ENCODE measurements around the gene ACAP2.

The ACAP2 gene

DNA sequence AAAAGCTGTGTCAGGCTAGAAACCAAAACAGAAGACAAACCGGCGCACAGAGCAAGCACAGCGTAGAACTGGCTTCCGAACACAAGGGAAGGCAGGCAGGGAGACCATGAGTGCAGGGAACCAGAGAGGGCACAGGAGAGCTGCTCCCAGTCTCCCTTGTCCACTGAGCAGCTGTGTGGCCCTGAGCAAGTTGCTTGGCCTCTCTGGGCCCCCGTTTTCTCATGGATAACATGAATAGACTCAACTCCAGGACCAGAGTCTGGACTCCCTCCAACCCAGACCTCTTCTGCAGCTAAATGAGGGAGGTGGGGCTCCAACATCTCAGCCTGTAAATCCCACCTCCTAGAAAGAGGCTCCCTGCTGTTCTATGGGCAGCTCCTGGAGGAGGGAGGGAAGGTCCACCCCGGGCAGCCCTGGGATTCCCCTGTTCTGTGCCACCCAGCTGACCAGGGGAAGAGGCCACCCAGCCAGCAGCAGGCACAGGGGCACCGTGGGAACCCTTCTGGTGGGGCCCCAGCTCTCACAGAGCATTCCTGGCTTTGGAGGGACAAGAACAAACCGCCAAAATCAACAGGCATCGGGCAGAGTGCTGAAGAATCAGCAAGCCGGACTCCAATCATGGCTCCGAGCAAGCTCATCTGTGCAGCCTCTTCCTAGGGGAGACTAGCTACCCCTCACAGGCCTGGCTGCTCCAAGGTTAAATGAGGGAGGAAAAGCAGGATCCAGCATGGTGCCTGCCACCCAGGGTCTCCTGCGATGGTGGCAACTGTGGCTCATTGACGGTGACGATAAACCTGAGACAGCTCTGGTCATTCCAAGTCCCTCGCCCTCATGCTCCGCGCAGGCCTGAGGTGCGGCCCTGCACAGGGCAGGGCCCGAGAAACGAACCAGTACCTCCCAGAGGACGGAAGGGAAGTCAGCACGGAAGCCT, 187.0 kb downstream of the ACAP2 start:
- in situ Hi-C loops (cut with HindIII; ENCODE audit: low pct_ligation_motif_present, low sequenced_read_pairs), result no loop called here
- H3K4me3 ChIP-seq (ENCODE audit: low read depth, low read length), result no peak overlapping the region
- no peaks in the 10 kb centered on the region for H3K27me3 ChIP-seq (replicated peaks)
- DNase-seq, result no peak
- no peak overlapping the region for H3K27ac ChIP-seq
- no peaks in the 10 kb centered on the region for H3K36me3 ChIP-seq (replicated peaks)
- TF ChIP-seq, protein P1, sequence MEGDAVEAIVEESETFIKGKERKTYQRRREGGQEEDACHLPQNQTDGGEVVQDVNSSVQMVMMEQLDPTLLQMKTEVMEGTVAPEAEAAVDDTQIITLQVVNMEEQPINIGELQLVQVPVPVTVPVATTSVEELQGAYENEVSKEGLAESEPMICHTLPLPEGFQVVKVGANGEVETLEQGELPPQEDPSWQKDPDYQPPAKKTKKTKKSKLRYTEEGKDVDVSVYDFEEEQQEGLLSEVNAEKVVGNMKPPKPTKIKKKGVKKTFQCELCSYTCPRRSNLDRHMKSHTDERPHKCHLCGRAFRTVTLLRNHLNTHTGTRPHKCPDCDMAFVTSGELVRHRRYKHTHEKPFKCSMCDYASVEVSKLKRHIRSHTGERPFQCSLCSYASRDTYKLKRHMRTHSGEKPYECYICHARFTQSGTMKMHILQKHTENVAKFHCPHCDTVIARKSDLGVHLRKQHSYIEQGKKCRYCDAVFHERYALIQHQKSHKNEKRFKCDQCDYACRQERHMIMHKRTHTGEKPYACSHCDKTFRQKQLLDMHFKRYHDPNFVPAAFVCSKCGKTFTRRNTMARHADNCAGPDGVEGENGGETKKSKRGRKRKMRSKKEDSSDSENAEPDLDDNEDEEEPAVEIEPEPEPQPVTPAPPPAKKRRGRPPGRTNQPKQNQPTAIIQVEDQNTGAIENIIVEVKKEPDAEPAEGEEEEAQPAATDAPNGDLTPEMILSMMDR (IDR thresholded peaks at IDR 0.05; ENCODE audit: low read depth, low read length, missing control alignments), result no peak

DNA sequence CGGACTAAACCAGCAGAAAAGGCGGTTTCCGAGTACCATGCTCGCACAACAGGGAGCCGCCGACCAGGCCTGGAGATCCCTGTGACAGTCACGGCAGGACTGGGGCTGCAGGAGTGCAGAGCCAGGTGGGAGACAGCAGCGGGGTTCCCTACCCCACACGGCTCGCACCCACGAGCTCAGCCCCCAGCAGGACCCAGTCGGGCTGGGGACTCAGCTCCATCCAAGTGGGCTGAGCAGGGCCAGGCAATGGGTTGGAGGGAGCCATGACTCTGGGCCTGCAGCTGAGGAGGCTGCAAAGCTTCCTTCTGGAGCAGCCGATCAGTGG, 187.7 kb downstream of the ACAP2 start:
- in situ Hi-C loops (cut with HindIII; ENCODE audit: low pct_ligation_motif_present, low sequenced_read_pairs), result no loop called here
- no peaks in the 10 kb centered on the region for H3K36me3 ChIP-seq (replicated peaks)
- no peak overlapping the region for H3K27ac ChIP-seq

DNA sequence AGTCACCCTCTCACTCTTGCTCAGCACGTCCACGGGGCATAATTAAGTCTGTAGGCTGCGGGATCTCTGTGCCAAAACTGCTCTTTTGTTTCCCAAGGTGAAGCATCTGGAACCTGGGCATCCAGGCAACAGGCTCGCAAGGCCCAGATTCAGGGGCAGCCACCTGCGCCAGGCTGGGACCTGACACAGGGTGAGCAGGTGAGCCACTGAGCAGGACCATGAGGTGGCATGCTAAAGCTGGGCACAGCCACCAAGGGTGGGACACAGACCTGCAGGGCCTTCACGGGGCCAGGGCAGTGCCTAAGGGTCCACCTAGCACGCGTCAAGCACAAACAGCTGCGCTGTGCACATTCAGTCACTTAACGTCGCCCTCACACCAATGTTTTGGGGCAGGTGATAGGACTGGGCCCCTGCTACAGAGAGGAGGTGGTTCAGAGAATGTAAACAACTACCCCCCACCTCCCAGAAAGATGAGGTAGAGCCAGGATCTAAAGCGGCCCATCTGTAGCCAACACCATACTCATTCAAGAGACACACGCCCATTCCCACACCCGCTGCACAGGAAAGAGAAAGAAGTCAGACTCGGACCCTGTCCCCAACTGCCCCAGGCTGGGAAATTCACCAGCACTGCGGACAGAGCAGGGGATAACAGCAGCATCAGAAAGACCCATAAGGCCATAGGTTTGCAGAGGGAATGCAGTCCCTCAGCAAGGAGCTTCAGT, 188.2 kb downstream of the ACAP2 start:
- no peak for DNase-seq
- Histone ChIP-seq H3K36me3 (replicated peaks) (no peaks in the 10 kb centered on the region), H3K27ac (no peak overlapping the region), H3K4me3 (ENCODE audit: low read depth, low read length) (no peak overlapping the region), H3K27me3 (replicated peaks) (no peaks in the 10 kb centered on the region)
- TF ChIP-seq, protein P1 (IDR thresholded peaks at IDR 0.05; ENCODE audit: low read depth, low read length, missing control alignments), result no peak
- in situ Hi-C loops (cut with HindIII; ENCODE audit: low pct_ligation_motif_present, low sequenced_read_pairs), result no loop called here

More for the DNA sequence above, 187.7 kb downstream of the ACAP2 start:
- no peak for DNase-seq
- Histone ChIP-seq H3K27me3 (replicated peaks) (no peaks in the 10 kb centered on the region), H3K4me3 (ENCODE audit: low read depth, low read length) (no peak overlapping the region)
- TF ChIP-seq, protein P1 (IDR thresholded peaks at IDR 0.05; ENCODE audit: low read depth, low read length, missing control alignments), result no peak

DNA sequence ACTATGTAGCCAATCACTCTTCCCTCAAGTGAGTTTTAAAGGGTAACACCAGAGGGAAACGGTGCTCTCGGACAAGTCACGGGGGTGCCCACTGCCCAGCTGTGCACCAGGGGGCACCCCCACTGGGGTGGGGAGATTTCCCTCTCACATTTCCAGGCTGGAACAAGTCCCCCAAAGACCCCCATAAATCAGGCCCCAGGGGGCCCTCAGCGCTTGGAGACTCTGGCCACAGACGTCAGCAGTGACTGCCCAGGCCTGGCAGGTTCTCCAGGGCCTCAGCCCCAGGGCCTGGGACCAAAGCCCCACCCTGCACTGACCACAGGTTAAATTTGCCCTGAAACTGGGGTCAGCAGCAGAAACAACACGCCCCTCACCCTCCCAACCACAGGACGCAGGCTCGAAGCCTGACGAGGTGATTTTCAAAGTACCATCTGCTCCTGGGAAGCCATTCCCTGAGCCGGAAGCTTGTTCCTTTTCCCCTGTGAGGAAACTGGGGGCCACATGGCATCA, 188.8 kb downstream of the ACAP2 start:
- Histone ChIP-seq H3K36me3 (replicated peaks) (no peaks in the 10 kb centered on the region), H3K27ac (no peak overlapping the region), H3K4me3 (ENCODE audit: low read depth, low read length) (no peak overlapping the region), H3K27me3 (replicated peaks) (no peaks in the 10 kb centered on the region)
- TF ChIP-seq, protein P1 (IDR thresholded peaks at IDR 0.05; ENCODE audit: low read depth, low read length, missing control alignments), result no peak
- in situ Hi-C loops (cut with HindIII; ENCODE audit: low pct_ligation_motif_present, low sequenced_read_pairs), result no loop called here
- DNase-seq, result no peak

DNA sequence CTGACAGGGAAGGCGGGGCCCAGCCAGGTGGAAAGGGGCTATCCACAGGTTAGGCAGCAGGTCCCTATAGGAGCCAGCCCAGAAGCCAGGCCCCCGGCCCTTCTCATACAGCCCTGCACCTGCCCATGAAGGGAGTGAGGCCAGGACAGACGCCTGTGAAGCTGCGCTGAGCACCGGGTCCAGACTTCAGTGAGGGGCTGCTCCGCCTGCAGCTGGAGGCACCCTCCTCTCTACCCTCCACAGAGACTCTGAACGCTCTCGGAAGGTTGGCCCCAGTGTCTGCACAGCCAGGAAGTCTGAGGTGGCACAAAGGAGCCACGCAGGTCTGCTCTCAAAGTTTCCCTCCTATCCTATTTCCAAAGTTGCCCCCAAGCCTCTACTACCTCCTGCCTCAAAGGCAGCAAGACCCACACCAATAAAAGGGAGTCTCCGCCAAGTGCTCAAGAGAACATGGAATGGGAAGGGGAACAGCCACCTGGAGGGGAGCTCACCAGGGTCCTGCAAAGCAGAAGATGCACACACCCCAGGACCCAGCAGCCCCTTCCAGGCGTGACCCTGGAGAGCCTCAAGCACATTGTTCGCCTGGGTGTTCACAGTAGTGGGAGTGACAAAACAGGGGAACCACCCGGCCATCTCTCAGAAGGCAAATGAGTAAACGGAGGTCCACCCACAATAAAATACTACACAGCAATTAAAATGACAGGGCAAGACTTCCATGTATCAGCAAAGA, 191.3 kb downstream of the ACAP2 start:
- Histone ChIP-seq H3K27me3 (replicated peaks) (no peaks in the 10 kb centered on the region), H3K36me3 (replicated peaks) (no peaks in the 10 kb centered on the region), H3K4me3 (ENCODE audit: low read depth, low read length) (no peak overlapping the region), H3K27ac (no peak overlapping the region)
- in situ Hi-C loops (cut with HindIII; ENCODE audit: low pct_ligation_motif_present, low sequenced_read_pairs), result no loop called here
- TF ChIP-seq, protein P1 (IDR thresholded peaks at IDR 0.05; ENCODE audit: low read depth, low read length, missing control alignments), result no peak
- no peak for DNase-seq
